ENCODE data around the gene SNAPC1.

GRCh38 chr14:61746881-61747280, 15.3 kb upstream of the SNAPC1 start:
- TF ChIP-seq ATF3 (IDR thresholded peaks at IDR 0.05; ENCODE audit: borderline replicate concordance, extremely low read depth, low read depth, low read length): no peak
- no peak for TF ChIP-seq POLR2A (IDR thresholded peaks at IDR 0.05; ENCODE audit: low read depth, low read length)
- no peak for TF ChIP-seq CTCF (IDR thresholded peaks at IDR 0.05 in 2 of 3, conservative IDR thresholded peaks at IDR 0.05 in 1 of 3; ENCODE audit: control insufficient read depth in 2 of 3, extremely low read depth in 1 of 3, insufficient read depth in 1 of 3, low read depth in 3 of 3, low read length in 3 of 3)
- TF ChIP-seq, protein P1, sequence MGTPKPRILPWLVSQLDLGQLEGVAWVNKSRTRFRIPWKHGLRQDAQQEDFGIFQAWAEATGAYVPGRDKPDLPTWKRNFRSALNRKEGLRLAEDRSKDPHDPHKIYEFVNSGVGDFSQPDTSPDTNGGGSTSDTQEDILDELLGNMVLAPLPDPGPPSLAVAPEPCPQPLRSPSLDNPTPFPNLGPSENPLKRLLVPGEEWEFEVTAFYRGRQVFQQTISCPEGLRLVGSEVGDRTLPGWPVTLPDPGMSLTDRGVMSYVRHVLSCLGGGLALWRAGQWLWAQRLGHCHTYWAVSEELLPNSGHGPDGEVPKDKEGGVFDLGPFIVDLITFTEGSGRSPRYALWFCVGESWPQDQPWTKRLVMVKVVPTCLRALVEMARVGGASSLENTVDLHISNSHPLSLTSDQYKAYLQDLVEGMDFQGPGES (IDR thresholded peaks at IDR 0.05): no peak
- TF ChIP-seq POLR2AphosphoS5 (IDR thresholded peaks at IDR 0.05; ENCODE audit: low read length): no peak
- no peak for TF ChIP-seq SIX5 (IDR thresholded peaks at IDR 0.05; ENCODE audit: low read depth, low read length, severe bottlenecking)
- TF ChIP-seq EZH2 (IDR thresholded peaks at IDR 0.05; ENCODE audit: borderline replicate concordance, control insufficient read depth, low read depth, low read length): no peak
- no peak for TF ChIP-seq ZZZ3 (IDR thresholded peaks at IDR 0.05; ENCODE audit: control insufficient read depth, insufficient read length, low read depth)
- TF ChIP-seq RAD21 (IDR thresholded peaks at IDR 0.05; ENCODE audit: insufficient read depth, low read depth, low read length): no peak
- TF ChIP-seq SMAD5 (IDR thresholded peaks at IDR 0.05; ENCODE audit: low read depth): no peak
- TF ChIP-seq PKNOX1 (IDR thresholded peaks at IDR 0.05): no peak
- no peak for TF ChIP-seq STAT3 (IDR thresholded peaks at IDR 0.05; ENCODE audit: low read depth, low read length)
- TF ChIP-seq HDAC2 (IDR thresholded peaks at IDR 0.05): no peak
- TF ChIP-seq NR2F1 (conservative IDR thresholded peaks at IDR 0.05): no peak

Data from GM12878 (cell line).